GM19351 (cell line): ENCODE data around the gene ABT1.

Experiments used
- ATAC-seq: cut with Tn5 transposase; IDR thresholded peaks from one replicate; pipeline ENCODE4 v1.9.1; 2021; ENCODE audit warnings: mild to moderate bottlenecking, moderate library complexity; ENCODE audit not compliant: unreplicated experiment

Gene ABT1

DNA sequence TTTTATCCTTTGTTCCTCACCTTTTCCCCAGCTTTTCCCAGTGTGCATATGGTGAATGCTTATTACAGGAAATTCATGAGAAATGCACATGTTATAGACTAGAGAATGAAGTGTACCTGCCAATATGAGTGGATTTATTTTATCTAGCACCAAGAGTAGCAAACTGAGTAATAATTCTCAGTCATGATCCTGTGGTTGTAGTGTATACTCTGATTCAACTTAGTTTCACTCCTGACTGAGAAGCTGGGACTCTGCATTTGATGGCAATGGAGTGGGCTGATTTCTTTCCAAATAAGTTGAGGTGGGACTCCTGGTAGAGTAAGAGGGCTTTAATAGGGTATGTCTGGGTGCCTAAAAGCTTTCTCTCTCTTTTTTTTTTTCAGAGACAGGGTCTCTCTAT lies 4.0 kb downstream of the ABT1 start:
- no peak for ATAC-seq

DNA sequence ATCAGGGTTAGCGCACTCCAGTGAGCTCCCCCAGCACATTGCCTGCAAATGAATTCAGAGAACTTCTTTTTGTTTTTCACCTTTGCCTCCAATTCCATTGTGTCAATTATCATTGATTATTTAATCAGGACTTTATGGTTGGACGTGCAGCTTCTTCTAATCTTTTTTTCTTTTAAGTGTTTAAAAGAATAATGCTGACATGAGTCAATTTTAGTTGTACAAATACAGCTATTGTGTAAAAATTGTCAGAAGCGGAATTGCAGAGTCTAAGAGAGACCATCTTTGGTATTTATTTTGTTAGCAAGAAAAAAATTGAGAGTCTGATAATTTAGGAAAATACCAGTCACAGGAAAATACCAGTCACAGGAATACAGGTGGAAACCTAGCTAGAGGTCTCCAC lies 5.5 kb downstream of the ABT1 start:
- ATAC-seq, result no peak

DNA sequence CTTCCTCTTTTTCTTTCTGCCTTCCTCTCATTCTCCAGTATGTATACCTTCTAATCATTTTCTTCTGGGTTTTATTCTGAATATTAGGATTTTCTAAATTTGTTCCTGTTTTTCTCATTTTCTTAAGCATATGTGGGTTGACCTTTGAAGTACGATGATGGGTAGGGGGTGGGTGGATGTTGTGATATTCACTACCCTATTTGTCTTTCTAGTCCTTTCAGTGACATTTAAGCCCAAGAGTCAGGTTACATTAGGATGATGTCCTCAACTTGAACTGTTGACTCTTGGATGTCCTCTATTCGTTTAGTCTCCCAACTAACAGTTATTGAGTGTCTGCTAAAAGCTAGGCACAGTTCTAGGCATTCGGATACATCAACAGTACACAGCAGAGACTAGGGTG lies 7.3 kb downstream of the ABT1 start:
- ATAC-seq, result no peak

DNA sequence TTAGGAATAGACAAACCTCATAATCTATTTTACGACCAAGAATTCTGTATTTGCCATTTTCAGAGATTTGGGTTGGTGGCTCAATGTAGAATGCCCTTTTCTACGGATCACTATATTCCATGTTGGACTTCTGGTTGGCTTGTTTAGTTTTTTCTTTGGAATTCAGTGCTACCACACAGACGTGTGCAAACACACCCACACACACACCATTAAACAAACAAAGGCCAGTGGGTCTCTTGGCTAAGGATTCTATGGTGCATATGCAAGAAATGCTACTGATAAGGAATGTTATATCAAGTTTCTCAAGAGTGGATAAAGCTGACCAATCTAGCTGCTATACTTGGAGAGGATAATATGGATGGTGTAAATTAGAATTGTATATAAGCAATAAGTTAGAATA lies 8.0 kb downstream of the ABT1 start:
- ATAC-seq, result no peak

DNA sequence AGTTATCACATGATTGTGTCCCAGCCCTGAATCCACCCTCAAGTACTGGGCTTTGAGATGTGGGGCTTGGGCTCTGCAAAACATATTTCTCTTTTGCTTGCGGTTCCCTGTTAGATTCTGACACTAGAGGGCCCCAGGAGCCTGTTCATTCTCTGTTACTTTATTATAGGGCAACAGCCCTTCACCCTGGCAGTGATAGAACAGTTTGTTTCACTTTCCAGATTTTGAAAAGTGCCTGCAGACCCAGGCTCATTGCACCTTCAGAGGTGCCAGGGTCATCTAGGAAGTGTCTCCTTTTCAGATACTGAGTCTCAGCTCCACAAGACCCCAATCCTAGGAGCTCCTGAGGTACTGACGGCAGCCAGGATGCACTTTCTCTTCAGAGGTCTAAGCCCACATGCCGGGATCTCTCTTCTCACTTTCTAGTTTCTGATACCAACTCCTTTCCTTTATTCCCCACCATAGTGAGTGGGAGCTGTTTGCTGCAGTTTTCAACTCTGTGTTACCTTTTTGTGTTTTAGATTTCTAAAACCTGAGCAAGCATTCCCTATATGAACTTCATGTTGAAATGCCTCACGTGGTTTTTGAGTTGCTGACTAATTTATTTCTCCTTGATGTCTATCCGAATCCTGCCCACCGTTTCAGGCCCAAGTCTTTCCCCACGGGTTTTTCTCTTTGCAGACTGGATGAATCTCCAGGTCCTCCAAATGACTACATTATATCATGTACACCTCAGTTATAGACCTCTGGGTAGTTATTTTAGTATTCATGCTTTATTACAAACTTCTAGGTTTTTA lies 10.9 kb downstream of the ABT1 start:
- peak; percentile 81 for ATAC-seq

DNA sequence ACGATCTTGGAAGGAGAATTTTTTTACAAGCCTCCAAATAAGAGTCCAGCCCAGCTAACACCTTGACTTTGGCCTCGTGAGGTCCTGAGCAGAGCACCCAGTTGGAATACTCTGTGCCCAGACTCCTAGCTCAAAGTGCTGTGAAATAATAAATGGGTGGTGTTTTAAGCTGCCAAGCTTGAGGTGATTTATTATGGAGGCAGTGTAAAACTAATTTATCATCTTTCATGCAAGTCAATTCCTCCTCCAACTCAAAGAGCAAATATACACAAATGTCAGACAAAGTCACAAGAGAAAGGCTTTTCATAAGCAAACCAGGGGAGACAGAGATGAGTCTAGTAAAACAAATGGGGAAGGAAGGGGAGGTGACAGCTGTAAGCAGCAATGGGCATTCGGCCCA lies 12.7 kb downstream of the ABT1 start:
- no peak for ATAC-seq

DNA sequence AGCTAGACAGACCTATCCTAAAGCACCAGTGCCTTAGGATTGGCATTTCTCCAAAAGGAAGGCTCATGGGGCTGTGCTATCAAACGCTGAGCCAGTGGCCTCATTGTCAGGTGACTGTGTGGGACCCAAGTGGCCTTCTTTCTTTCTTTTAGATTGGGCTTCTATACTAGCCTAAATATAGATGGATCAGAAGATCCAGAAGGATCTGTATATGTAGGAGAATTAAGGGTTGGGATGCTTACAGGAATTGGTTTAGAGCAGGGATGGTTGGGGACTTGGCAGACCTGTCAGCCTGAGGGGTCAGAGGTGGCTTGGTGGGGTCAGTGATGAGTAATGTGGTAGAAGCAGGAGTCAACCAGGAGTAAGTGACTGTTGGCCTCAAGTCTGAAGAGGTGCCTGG lies 14.8 kb downstream of the ABT1 start:
- no peak for ATAC-seq

DNA sequence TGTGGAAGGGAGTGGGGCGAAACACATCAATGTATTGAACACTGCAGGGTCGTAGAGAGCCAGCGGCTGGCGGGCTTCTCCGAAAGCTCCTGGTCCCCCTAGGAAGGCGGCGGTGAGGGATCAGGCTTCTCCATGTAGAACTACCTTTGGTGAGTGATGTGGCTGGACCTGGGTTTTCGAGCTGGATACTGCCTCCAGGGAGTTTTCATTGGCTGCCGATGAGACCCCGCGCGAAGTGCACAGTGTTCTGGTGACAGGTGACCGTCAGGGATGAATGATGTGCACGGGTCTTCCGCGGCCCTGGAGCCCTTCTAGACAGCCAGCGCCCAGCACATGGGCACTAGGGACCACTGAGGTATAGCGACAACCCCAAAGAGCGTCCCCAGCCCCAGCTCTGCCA lies 16.4 kb downstream of the ABT1 start:
- ATAC-seq, result no peak

DNA sequence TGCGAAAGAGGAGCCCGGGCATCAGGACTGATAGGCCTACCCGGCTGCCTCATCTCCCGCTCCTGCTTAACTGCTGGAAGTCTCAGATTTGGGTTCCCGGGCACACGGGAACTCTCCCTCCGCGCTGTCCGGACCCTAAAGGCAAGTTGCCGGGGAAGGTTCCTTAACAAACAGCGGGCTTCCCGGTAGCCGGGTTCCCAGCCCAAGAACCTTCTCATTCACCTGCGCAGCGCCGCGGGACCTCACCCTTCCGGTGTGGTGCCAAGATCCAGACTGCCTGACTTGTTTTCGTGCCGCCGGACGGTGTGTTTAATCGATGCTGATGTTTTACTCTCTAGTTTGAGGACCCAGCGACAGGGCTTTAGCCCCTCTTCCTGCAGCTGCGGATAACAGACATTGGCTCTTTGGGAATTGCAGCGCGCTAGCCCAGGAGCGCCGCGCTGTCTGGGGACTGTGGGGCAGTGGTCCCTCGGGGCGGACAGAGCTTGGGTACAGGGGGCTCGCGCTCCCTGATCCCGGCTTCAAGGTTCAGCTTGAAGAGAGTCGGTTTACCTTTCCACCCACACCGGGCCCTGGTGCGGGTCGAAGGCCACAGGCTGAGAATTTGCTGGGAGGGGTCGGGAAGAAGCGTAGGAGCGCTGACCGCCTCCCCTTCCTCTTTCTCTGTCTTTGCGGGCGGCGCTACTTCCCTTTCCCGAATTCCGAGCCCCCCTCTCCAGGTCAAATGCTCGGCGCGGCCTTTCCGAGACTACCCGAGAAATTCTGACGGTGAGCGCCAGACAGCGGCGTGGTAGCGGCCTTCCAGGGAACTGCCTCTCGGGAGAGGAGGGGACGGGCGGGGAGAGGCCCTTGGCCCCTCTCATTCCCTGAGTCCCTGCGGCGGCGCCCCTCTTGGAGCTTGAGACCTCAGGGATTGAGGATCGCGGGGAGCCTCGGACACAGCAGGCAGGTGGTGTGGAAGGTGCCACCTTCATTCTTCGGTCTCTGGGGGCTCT lies 17.2 kb downstream of the ABT1 start:
- ATAC-seq, result no peak

DNA sequence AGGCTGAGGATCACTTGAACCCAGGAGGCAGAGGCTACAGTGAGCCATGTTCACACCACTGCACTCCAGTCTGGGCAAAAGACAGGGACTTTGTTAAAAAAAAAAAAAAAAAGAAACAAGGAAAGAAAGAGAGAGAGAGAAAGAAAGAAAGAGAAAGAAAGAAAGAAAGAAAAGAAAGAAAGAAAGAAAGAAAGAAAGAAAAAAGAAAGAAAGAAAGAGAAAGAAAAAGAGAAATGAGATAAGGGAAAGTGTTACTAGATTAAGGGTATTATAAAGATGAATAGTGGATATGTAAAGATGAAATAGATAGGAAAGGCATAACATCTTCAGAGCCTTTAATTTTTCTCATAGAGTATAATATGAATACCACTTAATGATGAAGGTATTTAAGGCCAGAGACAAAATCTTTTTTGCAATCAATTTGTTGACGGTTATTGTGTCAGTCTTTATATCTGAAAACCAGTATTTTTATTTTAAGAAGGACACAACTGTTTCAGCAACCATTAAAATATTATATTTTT lies 26.6 kb downstream of the ABT1 start:
- ATAC-seq, result no peak

DNA sequence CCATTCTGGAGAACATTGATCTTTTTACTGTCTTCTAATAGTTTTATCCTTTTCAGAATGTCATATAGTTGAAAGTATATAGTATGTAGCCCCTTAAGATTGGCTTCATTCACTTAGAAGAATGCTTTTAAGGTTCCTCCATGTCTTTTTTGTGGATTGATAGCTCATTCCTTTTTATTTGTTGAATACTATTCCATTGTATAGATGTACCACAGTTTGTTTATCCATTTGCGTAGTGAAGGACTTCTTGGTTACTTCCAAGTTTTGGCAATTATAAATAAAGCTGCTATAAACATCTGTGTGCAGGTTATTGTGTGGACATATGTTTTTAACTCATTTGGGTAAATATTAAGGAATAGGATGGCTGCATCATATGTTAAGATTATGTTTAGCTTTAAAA lies 27.8 kb downstream of the ABT1 start:
- ATAC-seq, result no peak

DNA sequence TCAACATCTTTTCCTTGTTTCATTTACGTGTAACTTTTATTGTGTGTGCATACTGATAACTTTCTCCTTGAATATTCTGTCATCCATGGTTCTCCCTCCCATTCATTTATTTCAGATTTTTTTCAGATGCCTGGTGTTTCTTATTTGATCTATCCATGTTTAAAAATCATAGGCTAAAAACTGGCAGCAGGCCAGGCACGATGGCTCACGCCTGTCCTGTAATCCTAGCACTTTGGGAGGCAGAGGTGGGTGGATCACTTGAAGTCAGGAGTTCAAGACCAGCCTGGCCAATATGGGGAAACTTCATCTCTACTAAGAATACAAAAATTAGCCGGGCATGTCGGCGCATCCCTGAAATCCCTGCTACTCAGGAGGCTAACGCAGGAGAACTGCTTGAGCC lies 31.1 kb downstream of the ABT1 start:
- ATAC-seq, result no peak

DNA sequence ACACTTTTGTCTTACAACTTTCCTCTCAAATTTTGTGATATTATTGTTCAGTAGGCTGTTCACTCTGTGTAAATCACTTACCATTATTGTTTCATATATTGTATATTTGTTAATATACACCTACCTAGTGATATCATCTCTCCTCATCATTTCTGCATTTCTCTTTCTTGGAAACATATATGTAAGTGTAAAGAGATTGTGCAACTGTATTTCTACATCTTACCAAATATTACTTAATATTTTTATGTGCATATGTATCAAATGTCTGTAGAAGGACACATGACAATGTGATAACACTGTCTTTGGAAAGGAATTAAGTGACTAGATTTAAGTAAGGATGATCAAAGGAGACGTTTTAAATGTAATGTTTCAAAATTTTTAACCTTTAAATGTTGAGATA lies 32.6 kb downstream of the ABT1 start:
- ATAC-seq, result no peak

DNA sequence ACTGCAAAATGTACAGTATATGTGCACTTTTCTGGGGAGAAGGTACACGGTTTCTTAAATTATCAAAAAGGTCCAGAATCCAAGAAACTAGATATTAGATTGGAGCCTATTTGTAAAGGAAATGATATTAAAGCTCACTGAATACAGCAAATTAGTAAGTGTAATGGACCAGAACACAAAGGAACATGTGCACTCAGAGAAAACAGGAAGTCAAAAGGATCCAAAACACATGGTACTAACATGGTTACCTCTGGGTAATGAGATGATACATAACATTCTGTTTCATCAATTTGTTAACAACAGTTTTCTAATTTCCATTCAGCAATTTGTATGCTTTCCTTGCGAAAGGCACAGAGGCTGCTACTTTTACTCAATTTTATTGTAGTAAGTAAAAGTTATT lies 44.1 kb downstream of the ABT1 start:
- no peak for ATAC-seq

DNA sequence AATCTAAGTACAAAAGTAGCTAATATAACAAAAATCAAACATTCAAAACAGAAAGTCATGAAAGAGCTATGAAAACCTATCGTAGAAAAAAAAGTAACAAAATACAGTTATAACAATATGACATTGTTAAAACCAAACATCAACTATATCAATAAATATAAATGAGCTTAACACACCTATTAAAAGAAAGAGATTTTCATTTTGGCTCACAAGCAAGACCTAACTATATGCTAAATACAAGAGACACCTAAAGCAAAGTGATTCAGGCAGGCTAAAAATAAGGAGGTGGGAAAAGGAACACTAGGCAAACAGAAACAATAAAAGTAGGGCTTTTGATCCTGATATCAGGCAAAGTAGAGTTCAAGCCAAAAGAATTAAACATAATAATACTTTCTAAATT lies 49.3 kb downstream of the ABT1 start:
- no peak for ATAC-seq
